Lung microvascular endothelial cell (primary cell): ENCODE data around the gene SLC26A3. TPM values are rescaled to one million over a fixed set of nuclear protein-coding genes. Genes with fewer than 3 reads are reported as not detected.
"Not testable (repeated sequence)": the region's sequence is repeated elsewhere in the genome, so short reads cannot be mapped to it uniquely, and the experiment has no call there.

Experiments used
- DNase-seq, 2 donors: peaks; one replicate each; pipeline versions ENCODE4 v3.0.0 to v3.0.0-alpha.2; 2010; ENCODE audit warnings: low read depth in 2 of 2
- total RNA-seq: library from RNA; depleted of rRNA; stranded (reverse); fragments of >200 nt; gene quantifications from 2 replicates; pipeline ENCODE4 v1.2.1, GENCODE V29; 2014

The SLC26A3 gene
- not detected in 2 replicates for total RNA-seq

DNA sequence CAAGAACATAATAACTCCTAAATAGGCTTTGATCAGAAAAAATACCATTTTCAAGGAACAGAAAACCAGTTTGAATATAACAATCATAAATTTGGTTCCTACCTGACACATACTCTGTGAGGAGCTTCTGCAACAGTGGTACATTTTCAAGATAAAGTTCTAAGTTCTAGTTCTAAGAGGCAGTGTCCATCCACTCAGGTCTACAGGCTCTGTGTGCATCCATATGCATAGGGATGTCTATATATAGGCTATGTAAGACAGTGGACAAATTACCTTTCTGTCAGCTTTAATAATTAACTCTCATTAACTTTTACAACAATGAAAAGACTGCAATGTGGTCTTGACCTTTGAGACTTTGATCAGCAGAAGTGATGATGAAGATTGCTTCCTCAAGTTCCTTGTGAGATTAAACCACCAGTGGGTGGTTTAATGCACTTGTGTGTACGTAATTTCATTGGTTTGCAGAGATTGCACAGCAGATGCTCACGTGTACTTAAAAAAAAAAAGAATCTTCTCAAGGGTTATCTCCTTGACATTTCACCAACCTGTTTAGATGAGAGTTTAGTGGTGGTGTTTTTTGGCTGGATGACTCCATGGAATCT lies at the start of gene SLC26A3:
Gene SLC26A3, minus strand, starts transcription at position 215 of the 602 bp plus-strand sequence. CDS start 8,714 bp downstream, outside the sequence.
- no peak for DNase-seq

- no peak for DNase-seq
Measured at GRCh38 chr7:107850643-107851042, 47.6 kb upstream of the SLC26A3 start.

DNA sequence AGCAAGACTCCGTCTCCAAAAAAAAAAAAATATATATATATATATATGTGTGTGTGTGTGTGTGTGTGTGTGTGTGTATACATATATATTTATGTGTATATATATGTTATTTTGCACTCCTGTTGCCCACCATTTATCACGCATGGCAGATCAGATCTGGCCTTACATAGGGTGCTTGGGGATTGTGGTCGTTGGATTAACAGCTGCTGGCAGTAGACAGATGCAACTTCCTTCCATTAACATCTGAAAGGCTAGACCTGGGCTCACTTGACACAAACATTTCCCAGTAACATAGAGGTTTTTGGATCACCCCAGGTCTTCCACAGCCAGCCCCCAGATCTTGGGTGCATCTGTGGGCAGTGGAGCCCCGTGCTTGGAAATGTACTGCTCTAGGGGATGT lies 47.2 kb upstream of the SLC26A3 start:
- DNase-seq = no peak

- not testable (repeated sequence) for DNase-seq
Measured at GRCh38 chr7:107848211-107848610, 45.2 kb upstream of the SLC26A3 start.

GRCh38 chr7:107847836-107848175 lies 44.8 kb upstream of the SLC26A3 start:
- not testable (repeated sequence) for DNase-seq

DNA sequence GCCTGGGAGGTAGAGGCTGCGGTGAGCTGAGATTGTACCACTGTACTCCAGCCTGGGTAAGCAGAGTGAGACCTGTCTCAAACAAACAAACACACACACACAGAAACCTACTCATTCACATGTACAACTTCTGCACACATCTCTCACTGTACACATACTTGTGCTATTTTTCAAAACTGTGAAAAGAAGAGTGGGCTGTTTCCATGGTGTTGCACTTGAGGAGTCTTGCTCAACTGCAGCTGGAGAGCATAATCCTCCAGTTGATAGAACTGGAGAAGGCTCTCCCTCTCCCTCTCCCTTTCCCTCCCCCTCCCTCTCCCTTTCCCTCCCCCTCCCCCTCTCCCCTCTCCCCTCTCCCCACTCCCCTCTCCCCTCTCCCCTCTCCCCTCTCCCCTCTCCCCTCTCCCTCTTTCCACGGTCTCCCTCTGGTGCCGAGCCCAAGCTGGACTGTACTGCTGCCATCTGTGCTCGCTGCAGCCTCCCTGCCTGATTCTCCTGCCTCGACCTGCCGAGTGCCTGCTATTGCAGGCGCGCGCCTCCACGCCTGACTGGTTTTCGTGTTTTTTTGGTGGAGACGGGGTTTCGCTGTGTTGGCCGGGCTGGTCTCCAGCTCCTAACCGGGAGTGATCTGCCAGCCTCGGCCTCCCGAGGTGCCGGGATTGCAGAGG lies 44.3 kb upstream of the SLC26A3 start:
- no peak for DNase-seq

DNA sequence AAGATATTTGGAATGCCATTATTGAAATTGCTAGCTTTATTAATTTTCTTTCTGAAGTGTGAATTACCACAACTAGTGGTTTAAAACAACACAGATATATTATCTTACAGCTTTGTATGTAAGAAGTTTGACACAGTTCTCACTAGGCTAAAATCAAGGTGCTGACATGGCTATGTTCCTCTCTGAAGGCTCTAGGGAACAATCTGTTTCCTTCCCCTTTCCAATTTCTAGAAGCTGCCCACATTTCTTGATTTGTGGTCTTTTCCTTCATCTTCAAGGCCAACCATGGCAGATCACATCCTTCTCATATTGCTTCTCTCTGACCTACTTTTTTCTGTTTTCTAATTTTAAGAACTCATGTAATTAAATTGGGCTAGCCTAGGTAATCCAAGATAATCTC lies 43.3 kb upstream of the SLC26A3 start:
- DNase-seq = no peak

DNA sequence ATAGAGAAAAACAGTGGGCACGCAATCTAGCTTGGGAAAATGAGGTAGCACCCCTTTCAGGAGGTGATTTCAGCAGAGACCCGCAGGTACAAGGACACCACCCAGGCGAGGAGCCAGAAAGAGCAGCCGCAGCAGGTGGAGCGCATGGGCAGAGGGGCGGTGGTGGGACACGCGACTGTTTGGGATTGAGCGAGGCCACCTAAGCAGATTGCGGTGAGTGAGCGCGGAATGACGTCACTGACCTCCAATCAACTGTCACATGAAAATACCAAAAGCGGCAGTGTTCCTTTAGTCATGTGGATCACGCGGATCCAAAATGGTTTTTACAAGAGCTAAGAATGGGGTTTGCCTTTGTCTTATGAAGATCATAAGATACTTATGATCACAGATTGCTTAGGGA lies 40.2 kb upstream of the SLC26A3 start:
- no peak for DNase-seq

GRCh38 chr7:107842213-107842612 lies 39.2 kb upstream of the SLC26A3 start:
- no peak for DNase-seq

GRCh38 chr7:107838816-107839565 lies 36.0 kb upstream of the SLC26A3 start:
- DNase-seq = no peak

DNA sequence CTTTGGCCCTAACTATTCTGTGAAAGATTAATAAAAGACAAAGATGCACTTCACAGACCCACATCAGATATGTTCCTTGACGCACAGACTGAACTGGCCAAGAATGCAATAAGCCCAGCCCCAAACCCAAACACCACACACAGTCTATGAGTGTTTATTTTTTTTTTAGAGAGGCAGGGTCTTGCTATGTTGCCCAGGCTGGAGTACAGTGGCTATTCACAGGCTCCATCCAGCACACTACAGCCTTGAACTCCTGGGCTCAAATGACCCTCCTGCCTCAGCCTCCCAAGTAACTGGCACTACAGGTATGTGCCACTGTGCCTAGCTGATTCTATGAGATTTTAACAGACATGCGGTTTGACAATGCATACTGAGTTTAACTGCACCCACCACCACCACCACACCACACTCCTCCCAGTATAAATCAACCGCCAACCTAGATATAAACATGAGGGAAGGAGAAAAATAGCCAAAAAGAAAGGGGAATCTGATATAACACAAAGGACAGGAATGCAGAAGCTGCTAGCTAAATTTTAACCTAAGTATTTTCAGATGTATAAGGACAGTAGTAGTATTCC lies 35.1 kb upstream of the SLC26A3 start:
- DNase-seq = no peak

GRCh38 chr7:107837145-107837512 lies 34.1 kb upstream of the SLC26A3 start:
- DNase-seq = no peak

DNA sequence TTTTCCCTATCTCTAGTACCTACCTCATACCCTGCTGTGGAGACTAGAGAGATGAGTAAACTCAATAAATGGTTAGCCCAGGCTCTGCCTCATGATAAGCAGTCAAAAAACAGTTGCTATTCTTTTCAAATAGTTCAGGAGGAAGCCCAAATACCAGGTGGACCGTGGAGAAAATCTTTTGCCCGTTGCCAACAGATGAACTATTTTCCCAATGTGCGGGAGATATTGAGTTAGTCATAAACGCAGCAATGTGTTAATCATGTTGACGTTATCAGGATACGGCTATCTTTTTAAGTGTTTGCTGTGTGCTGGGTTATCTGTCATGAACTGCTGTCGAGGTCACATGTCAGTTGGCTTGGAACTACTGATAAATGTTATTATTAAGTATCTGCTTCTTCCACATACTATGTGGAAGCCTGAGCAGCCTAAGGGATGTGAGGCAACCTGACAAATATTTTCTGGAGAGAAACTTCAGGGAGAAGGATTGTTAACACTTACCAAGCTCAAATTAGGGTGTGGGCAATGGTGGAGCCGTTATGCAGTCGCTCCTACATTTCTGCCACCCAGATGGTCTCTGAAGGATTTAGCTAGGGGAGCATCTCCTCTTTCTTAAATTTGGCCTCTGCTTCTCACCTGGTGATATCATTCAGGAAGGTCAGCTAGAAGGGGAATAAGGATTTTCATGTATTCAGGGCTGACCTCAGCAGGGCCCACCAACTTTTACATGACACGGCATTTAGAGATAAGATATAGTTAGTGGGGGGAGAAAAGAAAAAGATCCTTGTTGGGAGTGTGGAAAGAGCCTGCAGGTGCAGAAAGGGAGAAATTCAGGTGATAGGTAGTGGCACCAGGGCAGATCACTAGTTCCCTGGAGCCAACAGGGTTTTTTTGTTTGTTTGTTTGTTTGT lies 33.5 kb upstream of the SLC26A3 start:
- peak; percentile 14 to 59 for DNase-seq

GRCh38 chr7:107834401-107834800 lies 31.4 kb upstream of the SLC26A3 start:
- DNase-seq = no peak

DNA sequence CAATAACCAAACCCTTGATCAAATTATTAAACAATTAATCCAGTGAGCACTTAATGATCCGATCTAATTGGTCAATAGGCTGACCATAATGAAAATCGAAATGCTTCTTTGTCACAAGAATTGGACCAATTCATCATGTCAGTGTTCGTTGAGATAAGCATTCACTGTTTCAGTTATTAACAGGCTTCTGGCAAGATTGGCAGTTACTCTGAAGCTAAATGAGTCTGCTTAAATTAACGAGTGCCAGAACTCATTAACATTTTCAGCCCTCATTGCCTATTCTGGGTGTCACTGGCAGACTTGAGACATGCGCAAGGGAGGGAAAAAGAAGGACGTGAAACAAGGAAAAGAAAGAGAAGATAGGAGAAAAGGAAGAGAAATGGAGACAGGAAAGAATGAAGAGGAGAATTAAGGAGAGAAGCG lies 30.7 kb upstream of the SLC26A3 start:
- no peak for DNase-seq

DNA sequence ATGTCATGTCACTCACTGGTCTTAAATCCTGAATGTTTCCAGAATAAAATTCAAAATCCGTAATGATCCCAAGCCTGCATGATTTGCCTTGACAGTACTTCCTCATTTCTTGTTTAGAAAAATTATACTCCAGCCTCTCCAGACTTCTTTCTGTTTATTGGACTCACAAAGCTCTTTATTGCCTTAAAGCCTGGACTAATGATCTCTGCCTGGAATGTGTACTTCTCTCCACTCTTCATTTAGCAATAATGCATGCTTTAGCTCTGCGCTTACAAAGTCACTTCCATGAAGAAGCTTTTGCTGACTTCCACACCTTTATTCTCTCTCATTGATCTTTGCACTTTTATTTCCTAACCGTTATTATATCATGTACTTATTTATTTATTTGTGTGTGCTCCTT lies 27.4 kb upstream of the SLC26A3 start:
- no peak for DNase-seq

- DNase-seq = no peak
Measured at GRCh38 chr7:107828540-107828939, 25.5 kb upstream of the SLC26A3 start.

- DNase-seq = no peak
Measured at GRCh38 chr7:107827501-107827900, 24.5 kb upstream of the SLC26A3 start.

- no peak for DNase-seq
Measured at GRCh38 chr7:107826451-107826850, 23.4 kb upstream of the SLC26A3 start.

- no peak for DNase-seq
Measured at GRCh38 chr7:107824858-107825257, 21.8 kb upstream of the SLC26A3 start.

DNA sequence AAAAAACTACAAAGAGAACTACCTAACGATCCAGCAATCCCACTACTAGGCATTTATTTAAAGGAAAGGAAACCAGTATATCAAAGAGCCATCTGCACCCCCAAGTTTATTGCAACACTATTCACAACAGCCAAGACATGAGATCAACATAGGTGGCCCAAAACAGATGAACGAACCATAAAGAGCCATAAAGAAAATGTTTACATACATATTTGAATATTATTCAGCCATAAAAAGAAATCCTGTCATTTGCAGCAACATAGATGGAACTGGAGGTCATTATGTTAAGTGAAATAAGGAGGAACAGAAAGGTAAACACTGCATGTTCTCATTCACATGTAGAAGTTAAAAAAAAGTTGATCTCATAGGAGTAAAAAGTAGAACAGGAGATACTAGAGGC lies 15.6 kb upstream of the SLC26A3 start:
- no peak for DNase-seq
